Liver (tissue), 9 donors: ENCODE data around the gene TSN. TPM values are rescaled to one million over a fixed set of nuclear protein-coding genes. Genes with fewer than 3 reads are reported as not detected.

Source experiments
- DNase-seq: peaks from one replicate; pipeline ENCODE4 v3.0.0-alpha.2; 2017; ENCODE audit warnings: low spot score
- H3K27ac ChIP-seq, 2 donors: one replicate each; pipeline ENCODE4 v1.7.0; 2013; ENCODE audit warnings: inconsistent platforms in 2 of 2, low read length in 2 of 2, control low read depth in 1 of 2, low read depth in 1 of 2, mild to moderate bottlenecking in 1 of 2
- H3K27me3 ChIP-seq, 4 donors: one replicate each; pipeline versions ENCODE4 v1.6.1 to v1.7.0; 2013; ENCODE audit warnings: low read length in 3 of 4, inconsistent platforms in 1 of 4, mild to moderate bottlenecking in 1 of 4, moderate library complexity in 1 of 4; ENCODE audit not compliant: control insufficient read depth in 4 of 4, insufficient read depth in 4 of 4
- H3K36me3 ChIP-seq, 4 donors: one replicate each; pipeline versions ENCODE4 v1.6.1 to v1.7.0; 2013; ENCODE audit warnings: low read length in 3 of 4, mild to moderate bottlenecking in 3 of 4, low read depth in 1 of 4, moderate library complexity in 1 of 4; ENCODE audit not compliant: control insufficient read depth in 4 of 4, insufficient read depth in 3 of 4
- H3K4me1 ChIP-seq, 4 donors: one replicate each; pipeline versions ENCODE4 v1.6.1 to v1.7.0; 2013; ENCODE audit warnings: low read length in 3 of 4, mild to moderate bottlenecking in 3 of 4, moderate library complexity in 1 of 4; ENCODE audit not compliant: control insufficient read depth in 4 of 4, insufficient read depth in 4 of 4
- H3K4me3 ChIP-seq, 3 donors: one replicate each; pipeline versions ENCODE4 v1.6.1 to v1.7.0; 2013; ENCODE audit warnings: low read length in 3 of 3, control low read depth in 1 of 3, low read depth in 1 of 3, mild to moderate bottlenecking in 1 of 3
- H3K9ac ChIP-seq, 2 donors: one replicate each; pipeline ENCODE4 v1.7.0; 2013; ENCODE audit warnings: low read length in 2 of 2, mild to moderate bottlenecking in 2 of 2, moderate library complexity in 2 of 2, control low read depth in 1 of 2, low read depth in 1 of 2
- H3K9me3 ChIP-seq, 4 donors: one replicate each; pipeline versions ENCODE4 v1.6.1 to v1.7.0; 2013; ENCODE audit warnings: low read length in 3 of 4; ENCODE audit not compliant: control insufficient read depth in 4 of 4
- EGR1 ChIP-seq, 2 donors: IDR thresholded peaks; 2 replicates each; pipeline ENCODE4 v1.6.1; 2016 to 2018; ENCODE audit warnings: antibody characterized with exemption in 2 of 2, low read depth in 2 of 2
- FOXA1 ChIP-seq: IDR thresholded peaks from 2 replicates; pipeline ENCODE4 v1.6.1; 2016; ENCODE audit warnings: antibody characterized with exemption
- FOXA2 ChIP-seq: IDR thresholded peaks from 2 replicates; pipeline ENCODE4 v1.6.1; 2016; ENCODE audit warnings: antibody characterized with exemption
- GABPA ChIP-seq, 2 donors: IDR thresholded peaks in 1 of 2; conservative IDR thresholded peaks in 1 of 2; 2 replicates each; pipeline ENCODE4 v1.6.1; 2016; ENCODE audit warnings: antibody characterized with exemption in 2 of 2, mild to moderate bottlenecking in 1 of 2, moderate library complexity in 1 of 2
- HNF4A ChIP-seq, 2 donors: conservative IDR thresholded peaks; 2 replicates each; pipeline ENCODE4 v1.6.1; 2016; ENCODE audit warnings: antibody characterized with exemption in 2 of 2, mild to moderate bottlenecking in 2 of 2
- HNF4G ChIP-seq: IDR thresholded peaks from 2 replicates; pipeline ENCODE4 v1.6.1; 2016; ENCODE audit warnings: antibody characterized with exemption
- JUND ChIP-seq, 2 donors: IDR thresholded peaks; 2 replicates each; pipeline ENCODE4 v1.6.1; 2016; ENCODE audit warnings: antibody characterized with exemption in 2 of 2
- NR2F2 ChIP-seq: IDR thresholded peaks from 2 replicates; pipeline ENCODE4 v1.6.1; 2016; ENCODE audit warnings: antibody characterized with exemption
- RAD21 ChIP-seq, 2 donors: IDR thresholded peaks; 2 replicates each; pipeline ENCODE4 v1.6.1; 2016; ENCODE audit warnings: antibody characterized with exemption in 2 of 2, mild to moderate bottlenecking in 2 of 2
- RXRA ChIP-seq, 2 donors: IDR thresholded peaks; 2 replicates each; pipeline ENCODE4 v1.6.1; 2017 to 2018; ENCODE audit warnings: antibody characterized with exemption in 2 of 2, mild to moderate bottlenecking in 1 of 2
- SP1 ChIP-seq: IDR thresholded peaks from 2 replicates; pipeline ENCODE4 v1.6.1; 2018; ENCODE audit warnings: antibody characterized with exemption, mild to moderate bottlenecking
- TAF1 ChIP-seq: conservative IDR thresholded peaks from 2 replicates; pipeline ENCODE4 v1.6.1; 2016; ENCODE audit warnings: antibody characterized with exemption, mild to moderate bottlenecking
- YY1 ChIP-seq: IDR thresholded peaks from 2 replicates; pipeline ENCODE4 v1.6.1; 2016; ENCODE audit warnings: antibody characterized with exemption, mild to moderate bottlenecking
- WGBS: extraction: QIAGEN DNeasy Blood & Tissue Kit; methylation state at CpG from one replicate; pipeline ENCODE4 v1.1.7; 2013; 5-methylcytosine and 5-hydroxymethylcytosine counted together
- polyA plus RNA-seq, 2 donors: library from polyadenylated mRNA; stranded (reverse) in 1 of 2; unstranded in 1 of 2; fragments of 200-250 nt in 1 of 2; fragments of >200 nt in 1 of 2; fragmentation: Nextera tagmentation in 1 of 2; extraction: Ambion mirVana in 1 of 2; gene quantifications; one replicate each; pipeline versions ENCODE4 v1.2.1 to v1.2.3, GENCODE V29; 2013 to 2015
- total RNA-seq, 2 donors: library from RNA; depleted of rRNA; stranded (reverse); fragments of >200 nt; gene quantifications; one replicate each; pipeline ENCODE4 v1.2.3, GENCODE V29; 2014
- TF ChIP-seq, protein P1 (sequence below): IDR thresholded peaks from 2 replicates; pipeline ENCODE4 v1.6.1; 2016; ENCODE audit warnings: antibody characterized with exemption
- TF ChIP-seq, protein P2 (sequence below): IDR thresholded peaks from 2 replicates; pipeline ENCODE4 v1.6.1; 2016; ENCODE audit warnings: antibody characterized with exemption
- TF ChIP-seq, protein P3 (sequence below): IDR thresholded peaks from 2 replicates; pipeline ENCODE4 v1.6.1; 2016; ENCODE audit warnings: antibody characterized with exemption, mild to moderate bottlenecking
- TF ChIP-seq, protein P4 (sequence below): IDR thresholded peaks from 2 replicates; pipeline ENCODE4 v1.6.1; 2016; ENCODE audit warnings: antibody characterized with exemption
- donor health status: healthy.
- donor health status: healthy.
- donor health status: healthy.
- donor health status: healthy.
- donor health status: healthy.

Gene TSN
- total and polyA plus RNA-seq, 4 donors: 17.0 to 30.6 (median 17.7) TPM

DNA sequence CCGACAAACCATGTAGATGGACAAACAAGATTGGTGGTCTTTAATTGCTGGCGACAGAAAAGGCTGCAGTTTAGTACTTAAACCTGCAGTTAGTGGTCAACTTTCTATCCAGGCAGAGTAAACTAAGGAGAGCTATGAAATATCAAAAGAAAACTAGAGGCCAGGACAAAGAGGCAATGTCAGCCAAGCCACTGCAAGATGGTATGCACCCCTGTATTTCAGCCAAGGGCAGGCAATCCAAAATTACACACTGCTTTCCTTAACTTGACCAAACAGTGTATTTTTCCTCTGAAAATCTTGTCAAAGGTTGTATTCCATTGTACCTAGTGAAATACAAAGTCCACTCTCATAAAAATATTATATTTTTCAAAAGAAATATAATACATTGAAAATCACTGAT, 28.1 kb upstream of the TSN start:
- DNase-seq: no peak
- no peak for TF ChIP-seq HNF4G
- no peak for TF ChIP-seq RAD21 (IDR thresholded peaks at IDR 0.05)
- TF ChIP-seq NR2F2: no peak
- TF ChIP-seq GABPA (IDR thresholded peaks at IDR 0.05 in 1 of 2, conservative IDR thresholded peaks at IDR 0.05 in 1 of 2): no peak
- no peak for TF ChIP-seq TAF1
- no peak for TF ChIP-seq YY1
- TF ChIP-seq, protein P1, sequence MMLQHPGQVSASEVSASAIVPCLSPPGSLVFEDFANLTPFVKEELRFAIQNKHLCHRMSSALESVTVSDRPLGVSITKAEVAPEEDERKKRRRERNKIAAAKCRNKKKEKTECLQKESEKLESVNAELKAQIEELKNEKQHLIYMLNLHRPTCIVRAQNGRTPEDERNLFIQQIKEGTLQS: no peak
- no peak for TF ChIP-seq EGR1 (IDR thresholded peaks at IDR 0.05; ENCODE audit: low read depth in 2 of 2)
- Histone ChIP-seq H3K4me3 (no peak overlapping the region), H3K9ac (no peak overlapping the region), H3K27me3 (no peaks in the 10 kb centered on the region), H3K9me3 (no peaks in the 10 kb centered on the region), H3K27ac (no peak overlapping the region), H3K36me3 (peaks cover 6 to 49% (median 40%) of the 10 kb centered on the region in 4 donors), H3K4me1 (no peaks in the 10 kb centered on the region)
- 97% methylated on average over 2 of the region's 2 CpGs for WGBS

DNA sequence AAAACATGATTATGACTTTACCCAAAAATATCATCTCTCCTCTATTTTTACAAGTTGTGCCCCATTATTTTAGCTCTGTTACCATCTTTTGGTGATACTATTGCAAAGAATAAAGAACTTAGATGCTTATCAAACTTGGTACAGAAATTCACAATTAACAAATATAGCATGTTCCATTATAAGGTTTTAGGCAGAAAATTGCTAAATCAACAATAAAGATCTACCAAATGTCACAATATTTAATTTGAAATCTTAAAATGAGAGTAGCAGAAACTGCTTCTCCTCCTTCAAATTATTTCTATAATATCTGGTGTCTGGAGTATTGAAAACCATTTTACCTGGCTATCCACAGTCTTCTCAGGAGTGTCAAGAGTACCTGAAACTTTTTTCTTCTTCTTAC, 27.5 kb upstream of the TSN start:
- DNase-seq: no peak
- Histone ChIP-seq H3K9me3 (no peaks in the 10 kb centered on the region), H3K4me3 (no peak overlapping the region), H3K36me3 (peaks cover 8 to 52% (median 40%) of the 10 kb centered on the region in 4 donors), H3K27me3 (no peaks in the 10 kb centered on the region), H3K4me1 (no peaks in the 10 kb centered on the region), H3K27ac (no peak overlapping the region), H3K9ac (no peak overlapping the region)
- no peak for TF ChIP-seq EGR1 (IDR thresholded peaks at IDR 0.05; ENCODE audit: low read depth in 2 of 2)
- no peak for TF ChIP-seq RXRA (IDR thresholded peaks at IDR 0.05)
- no peak for TF ChIP-seq HNF4G
- no peak for TF ChIP-seq SP1
- no peak for TF ChIP-seq JUND (IDR thresholded peaks at IDR 0.05)
- TF ChIP-seq TAF1: no peak
- no peak for TF ChIP-seq RAD21 (IDR thresholded peaks at IDR 0.05)
- no peak for TF ChIP-seq GABPA (IDR thresholded peaks at IDR 0.05 in 1 of 2, conservative IDR thresholded peaks at IDR 0.05 in 1 of 2)
- TF ChIP-seq, protein P2, sequence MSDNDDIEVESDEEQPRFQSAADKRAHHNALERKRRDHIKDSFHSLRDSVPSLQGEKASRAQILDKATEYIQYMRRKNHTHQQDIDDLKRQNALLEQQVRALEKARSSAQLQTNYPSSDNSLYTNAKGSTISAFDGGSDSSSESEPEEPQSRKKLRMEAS: no peak
- no peak for TF ChIP-seq FOXA2
- TF ChIP-seq YY1: no peak
- no peak for TF ChIP-seq FOXA1
- TF ChIP-seq, protein P3, sequence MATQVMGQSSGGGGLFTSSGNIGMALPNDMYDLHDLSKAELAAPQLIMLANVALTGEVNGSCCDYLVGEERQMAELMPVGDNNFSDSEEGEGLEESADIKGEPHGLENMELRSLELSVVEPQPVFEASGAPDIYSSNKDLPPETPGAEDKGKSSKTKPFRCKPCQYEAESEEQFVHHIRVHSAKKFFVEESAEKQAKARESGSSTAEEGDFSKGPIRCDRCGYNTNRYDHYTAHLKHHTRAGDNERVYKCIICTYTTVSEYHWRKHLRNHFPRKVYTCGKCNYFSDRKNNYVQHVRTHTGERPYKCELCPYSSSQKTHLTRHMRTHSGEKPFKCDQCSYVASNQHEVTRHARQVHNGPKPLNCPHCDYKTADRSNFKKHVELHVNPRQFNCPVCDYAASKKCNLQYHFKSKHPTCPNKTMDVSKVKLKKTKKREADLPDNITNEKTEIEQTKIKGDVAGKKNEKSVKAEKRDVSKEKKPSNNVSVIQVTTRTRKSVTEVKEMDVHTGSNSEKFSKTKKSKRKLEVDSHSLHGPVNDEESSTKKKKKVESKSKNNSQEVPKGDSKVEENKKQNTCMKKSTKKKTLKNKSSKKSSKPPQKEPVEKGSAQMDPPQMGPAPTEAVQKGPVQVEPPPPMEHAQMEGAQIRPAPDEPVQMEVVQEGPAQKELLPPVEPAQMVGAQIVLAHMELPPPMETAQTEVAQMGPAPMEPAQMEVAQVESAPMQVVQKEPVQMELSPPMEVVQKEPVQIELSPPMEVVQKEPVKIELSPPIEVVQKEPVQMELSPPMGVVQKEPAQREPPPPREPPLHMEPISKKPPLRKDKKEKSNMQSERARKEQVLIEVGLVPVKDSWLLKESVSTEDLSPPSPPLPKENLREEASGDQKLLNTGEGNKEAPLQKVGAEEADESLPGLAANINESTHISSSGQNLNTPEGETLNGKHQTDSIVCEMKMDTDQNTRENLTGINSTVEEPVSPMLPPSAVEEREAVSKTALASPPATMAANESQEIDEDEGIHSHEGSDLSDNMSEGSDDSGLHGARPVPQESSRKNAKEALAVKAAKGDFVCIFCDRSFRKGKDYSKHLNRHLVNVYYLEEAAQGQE: no peak
- TF ChIP-seq, protein P4, sequence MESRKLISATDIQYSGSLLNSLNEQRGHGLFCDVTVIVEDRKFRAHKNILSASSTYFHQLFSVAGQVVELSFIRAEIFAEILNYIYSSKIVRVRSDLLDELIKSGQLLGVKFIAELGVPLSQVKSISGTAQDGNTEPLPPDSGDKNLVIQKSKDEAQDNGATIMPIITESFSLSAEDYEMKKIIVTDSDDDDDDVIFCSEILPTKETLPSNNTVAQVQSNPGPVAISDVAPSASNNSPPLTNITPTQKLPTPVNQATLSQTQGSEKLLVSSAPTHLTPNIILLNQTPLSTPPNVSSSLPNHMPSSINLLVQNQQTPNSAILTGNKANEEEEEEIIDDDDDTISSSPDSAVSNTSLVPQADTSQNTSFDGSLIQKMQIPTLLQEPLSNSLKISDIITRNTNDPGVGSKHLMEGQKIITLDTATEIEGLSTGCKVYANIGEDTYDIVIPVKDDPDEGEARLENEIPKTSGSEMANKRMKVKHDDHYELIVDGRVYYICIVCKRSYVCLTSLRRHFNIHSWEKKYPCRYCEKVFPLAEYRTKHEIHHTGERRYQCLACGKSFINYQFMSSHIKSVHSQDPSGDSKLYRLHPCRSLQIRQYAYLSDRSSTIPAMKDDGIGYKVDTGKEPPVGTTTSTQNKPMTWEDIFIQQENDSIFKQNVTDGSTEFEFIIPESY: no peak
- no peak for TF ChIP-seq HNF4A (conservative IDR thresholded peaks at IDR 0.05)
